SK-N-MC (cell line): ENCODE data around the gene MAPKBP1.

Experiments
- EZH2 ChIP-seq: fragments of 200-600 bp; sonication (generic); IDR thresholded peaks from one replicate; pipeline ENCODE4 v1.6.1; 2017; ENCODE audit warnings: antibody characterized with exemption
- POLR2AphosphoS5 ChIP-seq: IDR thresholded peaks from 2 replicates; pipeline ENCODE4 v1.6.1; 2012; ENCODE audit warnings: mild to moderate bottlenecking, low read depth, low read length, borderline replicate concordance

GRCh38 chr15:41790756-41791546 lies 16.7 kb downstream of the MAPKBP1 start:
- no peak for TF ChIP-seq EZH2
- no peak for TF ChIP-seq POLR2AphosphoS5
